Measurements from ENCODE around the gene PAIP2B.
"Not testable (repeated sequence)": the region's sequence is repeated elsewhere in the genome, so short reads cannot be mapped to it uniquely, and the experiment has no call there.

Gene PAIP2B

DNA sequence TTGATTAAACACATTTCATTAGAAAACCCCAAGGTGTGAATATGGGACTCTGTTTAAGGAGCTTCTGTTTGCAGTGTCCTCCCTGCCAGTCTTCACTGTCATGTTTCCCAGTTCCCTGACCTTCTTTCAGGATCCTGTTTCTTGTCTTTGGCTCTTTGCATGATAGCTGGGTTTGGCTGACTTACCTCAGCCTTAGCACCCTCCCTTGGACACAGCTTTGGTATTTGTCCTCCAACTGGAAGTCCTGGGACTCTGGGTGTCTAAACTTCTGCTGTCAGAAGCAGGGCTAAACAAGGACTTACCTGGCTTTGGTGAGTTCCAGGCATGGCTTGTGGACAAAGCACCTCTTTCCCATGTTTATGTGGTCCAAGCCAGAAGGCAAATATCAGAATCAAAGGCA lies 11.2 kb upstream of the PAIP2B start:
- in situ Hi-C loops (cut with MboI; ENCODE audit: low sequenced_read_pairs): no loop called here
- H3K36me3 ChIP-seq (replicated peaks): no peaks in the 10 kb centered on the region
- H3K9me3 ChIP-seq: no peaks in the 10 kb centered on the region
- no peak for DNase-seq (ENCODE audit: low spot score in 2 of 2)
- no peak overlapping the region for H3K4me3 ChIP-seq
- no peaks in the 10 kb centered on the region for H3K4me1 ChIP-seq
- H3K27me3 ChIP-seq (ENCODE audit: low read depth): peaks cover 20% of the 10 kb centered on the region

GRCh38 chr2:71235930-71236587 lies 9.2 kb upstream of the PAIP2B start:
- Histone ChIP-seq H3K4me1 (no peaks in the 10 kb centered on the region), H3K4me3 (no peak overlapping the region), H3K36me3 (replicated peaks) (no peaks in the 10 kb centered on the region), H3K9me3 (no peaks in the 10 kb centered on the region), H3K27me3 (ENCODE audit: low read depth) (peaks cover 19% of the 10 kb centered on the region)
- no peak for DNase-seq (ENCODE audit: low spot score in 2 of 2)
- in situ Hi-C loops (cut with MboI; ENCODE audit: low sequenced_read_pairs): no loop called here

GRCh38 chr2:71233072-71233471 lies 6.2 kb upstream of the PAIP2B start:
- H3K4me1 ChIP-seq; H3K4me3 ChIP-seq; DNase-seq (ENCODE audit: low spot score in 2 of 2); H3K36me3 ChIP-seq (replicated peaks); H3K9me3 ChIP-seq; in situ Hi-C loops (cut with MboI; ENCODE audit: low sequenced_read_pairs): not testable (repeated sequence)
- peaks cover 19% of the 10 kb centered on the region for H3K27me3 ChIP-seq (ENCODE audit: low read depth)

DNA sequence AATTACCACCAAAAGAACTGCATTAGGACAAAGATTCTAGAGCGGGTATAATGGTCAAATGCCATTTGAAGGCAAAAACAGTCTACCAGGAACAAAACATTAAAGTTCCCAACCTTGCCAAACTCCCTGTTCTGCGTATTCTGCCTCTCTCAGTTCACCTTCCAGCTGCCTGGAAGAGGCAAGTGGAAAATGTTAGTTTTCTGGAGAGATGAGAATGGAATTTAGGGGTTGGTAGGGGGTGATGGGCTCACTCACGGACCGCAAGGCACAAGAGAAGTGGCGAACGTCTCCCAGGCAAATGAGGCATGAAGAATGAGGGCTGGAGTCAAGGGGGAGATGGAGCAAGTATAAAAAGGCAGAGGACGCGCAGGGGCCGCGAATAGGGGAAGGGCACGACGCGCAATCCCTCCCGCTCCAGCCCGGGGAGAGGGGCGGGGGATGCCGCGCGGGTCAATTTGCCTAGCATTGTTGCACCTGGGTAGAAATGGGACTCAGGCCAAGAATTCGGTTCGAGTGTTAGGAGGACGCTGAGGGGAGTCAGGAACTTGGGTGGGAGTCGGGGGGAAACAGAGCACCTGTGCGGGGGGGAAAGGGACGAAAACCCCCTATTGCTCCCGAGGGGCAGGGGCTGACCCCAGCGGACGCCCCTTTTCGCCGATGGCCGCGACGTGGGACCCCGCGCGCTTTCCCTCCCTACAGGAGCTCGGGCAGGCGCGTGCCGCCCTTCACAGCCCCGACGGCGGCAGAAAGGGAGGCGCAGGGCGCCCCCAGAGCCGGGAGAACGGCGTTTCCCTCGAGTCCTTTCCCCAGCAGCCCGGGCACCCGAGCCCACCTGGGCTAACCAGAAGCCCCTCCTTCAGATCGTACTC lies 573 bp downstream of the PAIP2B start:
- in situ Hi-C loops (cut with MboI; ENCODE audit: low sequenced_read_pairs): no loop called here
- no peaks in the 10 kb centered on the region for H3K36me3 ChIP-seq (replicated peaks)
- no peaks in the 10 kb centered on the region for H3K9me3 ChIP-seq
- peak overlapping the region; percentile 80 for H3K4me3 ChIP-seq
- H3K27me3 ChIP-seq (ENCODE audit: low read depth): no peaks in the 10 kb centered on the region
- peak; percentile 40 to 68 for DNase-seq (ENCODE audit: low spot score in 2 of 2)
- H3K4me1 ChIP-seq: peaks cover 12% of the 10 kb centered on the region

DNA sequence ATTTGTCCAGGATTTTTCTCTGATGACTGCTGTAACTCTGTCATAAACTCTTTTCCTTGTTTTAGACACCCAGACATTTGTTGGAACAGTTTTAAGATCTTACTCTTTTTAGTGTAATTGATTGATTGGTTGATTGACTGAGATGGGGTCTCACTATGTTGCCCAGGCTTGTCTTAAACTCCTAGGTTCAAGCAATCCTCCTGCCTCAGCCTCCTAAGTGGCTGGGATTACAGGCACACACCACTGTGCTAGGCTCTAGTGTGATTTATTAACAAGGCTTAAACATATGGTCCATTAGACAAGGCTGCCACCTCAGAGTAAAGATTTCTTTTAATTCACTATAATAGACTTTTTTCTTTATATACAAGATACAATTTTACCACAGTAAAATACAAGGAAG lies 2.0 kb downstream of the PAIP2B start:
- in situ Hi-C loops (cut with MboI; ENCODE audit: low sequenced_read_pairs): no loop called here
- no peaks in the 10 kb centered on the region for H3K36me3 ChIP-seq (replicated peaks)
- no peak overlapping the region for H3K4me3 ChIP-seq
- DNase-seq (ENCODE audit: low spot score in 2 of 2): no peak
- H3K9me3 ChIP-seq: no peaks in the 10 kb centered on the region
- peaks cover 12% of the 10 kb centered on the region for H3K4me1 ChIP-seq
- no peaks in the 10 kb centered on the region for H3K27me3 ChIP-seq (ENCODE audit: low read depth)

DNA sequence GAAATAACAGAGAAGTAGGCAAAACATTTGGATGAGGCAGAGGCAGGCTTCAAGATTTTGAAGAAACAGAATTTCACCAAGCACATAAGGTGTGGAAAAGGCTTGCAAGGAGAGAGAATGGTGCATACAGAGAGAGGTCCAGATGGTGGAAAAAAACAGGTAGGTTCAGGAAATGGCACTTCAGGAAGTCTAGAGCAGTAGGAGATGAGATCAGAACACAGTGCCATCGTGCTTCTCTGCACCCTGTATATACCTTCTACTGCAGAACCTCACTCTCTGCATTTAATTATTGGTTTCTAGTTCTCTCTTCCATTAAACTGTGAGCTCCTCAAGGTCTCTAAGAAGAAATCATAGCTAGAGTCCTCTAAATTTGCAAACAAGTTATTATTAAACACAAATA lies 2.4 kb downstream of the PAIP2B start:
- no peak overlapping the region for H3K4me3 ChIP-seq
- H3K27me3 ChIP-seq (ENCODE audit: low read depth): no peaks in the 10 kb centered on the region
- peaks cover 12% of the 10 kb centered on the region for H3K4me1 ChIP-seq
- H3K9me3 ChIP-seq: no peaks in the 10 kb centered on the region
- DNase-seq (ENCODE audit: low spot score in 2 of 2): no peak
- in situ Hi-C loops (cut with MboI; ENCODE audit: low sequenced_read_pairs): no loop called here
- H3K36me3 ChIP-seq (replicated peaks): no peaks in the 10 kb centered on the region

- DNase-seq (ENCODE audit: low spot score in 2 of 2): peak; percentile 14 to 57
- in situ Hi-C loops (cut with MboI; ENCODE audit: low sequenced_read_pairs): no loop called here
- Histone ChIP-seq H3K9me3 (no peaks in the 10 kb centered on the region), H3K36me3 (replicated peaks) (no peaks in the 10 kb centered on the region), H3K4me1 (peaks cover 12% of the 10 kb centered on the region), H3K27me3 (ENCODE audit: low read depth) (no peaks in the 10 kb centered on the region), H3K4me3 (no peak overlapping the region)
Observed at GRCh38 chr2:71223767-71224333, 3.1 kb downstream of the PAIP2B start.

DNA sequence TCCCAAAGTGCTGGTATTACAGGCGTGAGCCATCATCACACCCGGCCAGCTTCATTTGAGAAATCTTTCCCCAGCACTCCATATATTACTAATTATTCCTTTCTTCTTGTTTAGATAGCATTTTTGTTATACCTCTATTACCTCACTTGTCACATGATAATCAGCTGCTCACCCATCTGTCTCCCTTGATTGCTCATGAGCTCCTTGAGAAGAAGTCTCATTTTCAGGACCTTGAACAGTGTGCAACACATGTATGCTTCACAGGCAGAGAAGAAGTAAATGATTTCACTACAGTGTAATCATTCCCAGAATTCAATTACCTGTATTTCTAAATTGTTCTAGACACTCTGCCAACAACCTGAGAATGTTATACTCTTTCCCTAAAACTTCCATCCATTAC lies 6.2 kb downstream of the PAIP2B start:
- in situ Hi-C loops (cut with MboI; ENCODE audit: low sequenced_read_pairs): no loop called here
- Histone ChIP-seq H3K4me3 (no peak overlapping the region), H3K9me3 (no peaks in the 10 kb centered on the region), H3K36me3 (replicated peaks) (no peaks in the 10 kb centered on the region), H3K27me3 (ENCODE audit: low read depth) (no peaks in the 10 kb centered on the region), H3K4me1 (peaks cover 5% of the 10 kb centered on the region)
- no peak for DNase-seq (ENCODE audit: low spot score in 2 of 2)

DNA sequence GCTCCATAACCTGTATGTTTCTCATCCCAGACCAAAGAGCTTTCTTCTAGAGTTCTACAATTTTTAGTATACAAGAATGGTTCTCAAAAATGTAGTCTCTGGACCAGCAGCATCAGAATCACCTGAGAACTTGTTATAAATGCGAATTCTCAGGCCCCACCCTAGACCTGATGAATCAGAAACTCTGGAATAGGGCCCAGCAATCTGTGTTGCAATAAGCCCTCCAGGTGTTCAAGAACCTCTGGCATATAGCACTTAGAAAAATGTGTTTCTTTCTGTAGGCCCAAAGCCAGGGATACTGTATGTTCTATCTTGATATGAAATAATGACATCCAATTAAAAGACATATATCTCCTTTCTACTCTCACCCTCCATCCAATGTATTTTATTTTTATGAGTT lies 10.4 kb downstream of the PAIP2B start:
- no peaks in the 10 kb centered on the region for H3K27me3 ChIP-seq (ENCODE audit: low read depth)
- no peaks in the 10 kb centered on the region for H3K36me3 ChIP-seq (replicated peaks)
- DNase-seq (ENCODE audit: low spot score in 2 of 2): no peak
- H3K9me3 ChIP-seq: no peaks in the 10 kb centered on the region
- H3K4me1 ChIP-seq: no peaks in the 10 kb centered on the region
- H3K4me3 ChIP-seq: no peak overlapping the region
- in situ Hi-C loops (cut with MboI; ENCODE audit: low sequenced_read_pairs): no loop called here

DNA sequence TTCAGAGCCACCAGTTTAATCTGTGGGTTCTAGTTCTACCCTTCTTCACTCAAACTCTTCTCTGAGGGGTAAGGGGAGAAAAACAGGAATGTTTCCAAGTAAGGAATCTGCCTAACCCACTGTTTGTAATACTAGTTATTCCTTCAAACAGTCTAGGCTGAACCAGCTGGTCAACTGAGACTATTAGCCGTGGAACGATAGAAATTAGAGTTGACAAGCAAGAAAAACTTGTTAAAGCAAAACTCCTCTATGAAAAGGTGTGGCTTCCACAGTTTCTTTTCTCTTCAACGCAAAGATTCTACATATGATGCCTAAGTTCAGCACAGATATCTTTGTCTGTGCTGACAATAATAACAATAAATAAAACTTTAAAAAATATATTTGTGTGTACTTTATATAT lies 11.5 kb downstream of the PAIP2B start:
- Histone ChIP-seq H3K4me1 (no peaks in the 10 kb centered on the region), H3K9me3 (no peaks in the 10 kb centered on the region), H3K4me3 (no peak overlapping the region), H3K36me3 (replicated peaks) (no peaks in the 10 kb centered on the region), H3K27me3 (ENCODE audit: low read depth) (no peaks in the 10 kb centered on the region)
- DNase-seq (ENCODE audit: low spot score in 2 of 2): no peak
- in situ Hi-C loops (cut with MboI; ENCODE audit: low sequenced_read_pairs): no loop called here

- no peak overlapping the region for H3K4me3 ChIP-seq
- no peaks in the 10 kb centered on the region for H3K9me3 ChIP-seq
- H3K36me3 ChIP-seq (replicated peaks): no peaks in the 10 kb centered on the region
- H3K27me3 ChIP-seq (ENCODE audit: low read depth): peaks cover 2% of the 10 kb centered on the region; the same call in 1 of the 2 replicates
- no peaks in the 10 kb centered on the region for H3K4me1 ChIP-seq
- no peak for DNase-seq (ENCODE audit: low spot score in 2 of 2)
- in situ Hi-C loops (cut with MboI; ENCODE audit: low sequenced_read_pairs): no loop called here
Observed at GRCh38 chr2:71212336-71212735, 14.6 kb downstream of the PAIP2B start.

- in situ Hi-C loops (cut with MboI; ENCODE audit: low sequenced_read_pairs): no loop called here
- H3K36me3 ChIP-seq (replicated peaks): no peaks in the 10 kb centered on the region
- H3K4me3 ChIP-seq: no peak overlapping the region
- no peaks in the 10 kb centered on the region for H3K9me3 ChIP-seq
- DNase-seq (ENCODE audit: low spot score in 2 of 2): no peak
- H3K27me3 ChIP-seq (ENCODE audit: low read depth): peaks cover 15% of the 10 kb centered on the region; the same call in 1 of the 2 replicates
- no peaks in the 10 kb centered on the region for H3K4me1 ChIP-seq
Observed at GRCh38 chr2:71210292-71210691, 16.6 kb downstream of the PAIP2B start.

- in situ Hi-C loops (cut with MboI; ENCODE audit: low sequenced_read_pairs): no loop called here
- no peaks in the 10 kb centered on the region for H3K9me3 ChIP-seq
- H3K36me3 ChIP-seq (replicated peaks): no peaks in the 10 kb centered on the region
- no peak for DNase-seq (ENCODE audit: low spot score in 2 of 2)
- no peak overlapping the region for H3K4me3 ChIP-seq
- no peaks in the 10 kb centered on the region for H3K4me1 ChIP-seq
- H3K27me3 ChIP-seq (ENCODE audit: low read depth): peaks cover 15% of the 10 kb centered on the region; the same call in 1 of the 2 replicates
Observed at GRCh38 chr2:71208756-71209155, 18.1 kb downstream of the PAIP2B start.

- no peak overlapping the region for H3K4me3 ChIP-seq
- no peaks in the 10 kb centered on the region for H3K4me1 ChIP-seq
- peaks cover 15% of the 10 kb centered on the region; the same call in 1 of the 2 replicates for H3K27me3 ChIP-seq (ENCODE audit: low read depth)
- DNase-seq (ENCODE audit: low spot score in 2 of 2): no peak
- in situ Hi-C loops (cut with MboI; ENCODE audit: low sequenced_read_pairs): no loop called here
- H3K9me3 ChIP-seq: no peaks in the 10 kb centered on the region
- no peaks in the 10 kb centered on the region for H3K36me3 ChIP-seq (replicated peaks)
Observed at GRCh38 chr2:71207601-71208000, 19.3 kb downstream of the PAIP2B start.

All from HAP-1 (cell line).